ENCODE data around the gene RLN2.

- TF ChIP-seq, protein P1, sequence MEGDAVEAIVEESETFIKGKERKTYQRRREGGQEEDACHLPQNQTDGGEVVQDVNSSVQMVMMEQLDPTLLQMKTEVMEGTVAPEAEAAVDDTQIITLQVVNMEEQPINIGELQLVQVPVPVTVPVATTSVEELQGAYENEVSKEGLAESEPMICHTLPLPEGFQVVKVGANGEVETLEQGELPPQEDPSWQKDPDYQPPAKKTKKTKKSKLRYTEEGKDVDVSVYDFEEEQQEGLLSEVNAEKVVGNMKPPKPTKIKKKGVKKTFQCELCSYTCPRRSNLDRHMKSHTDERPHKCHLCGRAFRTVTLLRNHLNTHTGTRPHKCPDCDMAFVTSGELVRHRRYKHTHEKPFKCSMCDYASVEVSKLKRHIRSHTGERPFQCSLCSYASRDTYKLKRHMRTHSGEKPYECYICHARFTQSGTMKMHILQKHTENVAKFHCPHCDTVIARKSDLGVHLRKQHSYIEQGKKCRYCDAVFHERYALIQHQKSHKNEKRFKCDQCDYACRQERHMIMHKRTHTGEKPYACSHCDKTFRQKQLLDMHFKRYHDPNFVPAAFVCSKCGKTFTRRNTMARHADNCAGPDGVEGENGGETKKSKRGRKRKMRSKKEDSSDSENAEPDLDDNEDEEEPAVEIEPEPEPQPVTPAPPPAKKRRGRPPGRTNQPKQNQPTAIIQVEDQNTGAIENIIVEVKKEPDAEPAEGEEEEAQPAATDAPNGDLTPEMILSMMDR (IDR thresholded peaks at IDR 0.05; ENCODE audit: insufficient read depth, low read depth, low read length): no peak
- no peak for TF ChIP-seq EZH2 (IDR thresholded peaks at IDR 0.05; ENCODE audit: insufficient read depth, low read length)
Measured at GRCh38 chr9:5269249-5269715, 35.2 kb downstream of the RLN2 start.
